Activated CD8-positive, alpha-beta T cell treated with anti-CD3 and anti-CD28 coated beads for 36 hours (primary cell): Measurements from ENCODE around the gene SLC26A2. TPM values are rescaled to one million over a fixed set of nuclear protein-coding genes. Genes with fewer than 3 reads are reported as not detected.

Experiments
- ATAC-seq: fragments of 200-7000 bp; cut with Tn5 transposase; one replicate; pipeline ENCODE4 v1.10.0; 2021; ENCODE audit warnings: mild to moderate bottlenecking, moderate library complexity
- CTCF ChIA-PET: fragments of 350-600 bp; sonication (Branson Sonifier 250); formaldehyde crosslinking; loops from one replicate; lab custom pipeline; 2021; ENCODE audit warnings: antibody characterized with exemption; lab: Charles Lee
- POLR2A ChIA-PET: fragments of 350-600 bp; sonication (Branson Sonifier 250); formaldehyde crosslinking; loops from one replicate; lab custom pipeline; 2021; ENCODE audit warnings: antibody characterized with exemption; lab: Charles Lee
- DNase-seq: peaks from one replicate; pipeline ENCODE4 v3.0.0-alpha.2; 2020
- H3K27ac Mint-ChIP-seq: one replicate; pipeline ENCODE4 v1.8.0; 2021; ENCODE audit warnings: mild to moderate bottlenecking, mixed read lengths
- H3K27me3 Mint-ChIP-seq: one replicate; pipeline ENCODE4 v1.8.0; 2021; ENCODE audit warnings: mixed read lengths
- H3K36me3 Mint-ChIP-seq: one replicate; pipeline ENCODE4 v1.8.0; 2021; ENCODE audit warnings: low read depth, mixed read lengths
- H3K4me1 Mint-ChIP-seq: one replicate; pipeline ENCODE4 v1.8.0; 2021; ENCODE audit warnings: low read depth, mixed read lengths
- H3K4me3 Mint-ChIP-seq: one replicate; pipeline ENCODE4 v1.8.0; 2021; ENCODE audit warnings: mild to moderate bottlenecking, moderate library complexity, mixed read lengths
- H3K9me3 Mint-ChIP-seq: one replicate; pipeline ENCODE4 v1.8.0; 2021; ENCODE audit warnings: mixed read lengths
- intact Hi-C: fragments of 100-400 bp; cut with micrococcal nuclease; formaldehyde crosslinking; loops from one replicate; pipeline ENCODE4 v1.10.0; 2022
- total RNA-seq, 2 experiments: library from RNA; stranded (reverse); gene quantifications; one replicate each; pipeline ENCODE4 v1.2.3, GENCODE V29; 2021
- TF ChIP-seq, protein P1 (sequence below): fragments of 200-600 bp; IDR thresholded peaks from one replicate; pipeline ENCODE4 v1.8.0; 2022; ENCODE audit warnings: antibody characterized with exemption, mild to moderate bottlenecking

The SLC26A2 gene
- total RNA-seq, 2 experiments from 2014 or later, result 5.0 to 5.3 TPM

GRCh38 chr5:149915392-149916260 is 44.9 kb upstream of the SLC26A2 start:
- CTCF ChIA-PET, result interaction anchor here (0.8 to 2.1 kb wide), 3 partner anchors 61 to 75 kb away, joined by 3 to 6 read pairs (median 3); no protein-coding TSS in a partner anchor
- DNase-seq (no peak), ATAC-seq (no peak)
- no peaks in the 10 kb centered on the region for H3K4me1 Mint-ChIP-seq
- no peaks in the 10 kb centered on the region for H3K9me3 Mint-ChIP-seq
- intact Hi-C loops, result no loop called here
- H3K27ac Mint-ChIP-seq, result no peak overlapping the region
- no peaks in the 10 kb centered on the region for H3K36me3 Mint-ChIP-seq
- H3K27me3 Mint-ChIP-seq, result peaks cover 14% of the 10 kb centered on the region
- POLR2A ChIA-PET, result no interaction called here
- H3K4me3 Mint-ChIP-seq, result no peak overlapping the region
- TF ChIP-seq, protein P1, sequence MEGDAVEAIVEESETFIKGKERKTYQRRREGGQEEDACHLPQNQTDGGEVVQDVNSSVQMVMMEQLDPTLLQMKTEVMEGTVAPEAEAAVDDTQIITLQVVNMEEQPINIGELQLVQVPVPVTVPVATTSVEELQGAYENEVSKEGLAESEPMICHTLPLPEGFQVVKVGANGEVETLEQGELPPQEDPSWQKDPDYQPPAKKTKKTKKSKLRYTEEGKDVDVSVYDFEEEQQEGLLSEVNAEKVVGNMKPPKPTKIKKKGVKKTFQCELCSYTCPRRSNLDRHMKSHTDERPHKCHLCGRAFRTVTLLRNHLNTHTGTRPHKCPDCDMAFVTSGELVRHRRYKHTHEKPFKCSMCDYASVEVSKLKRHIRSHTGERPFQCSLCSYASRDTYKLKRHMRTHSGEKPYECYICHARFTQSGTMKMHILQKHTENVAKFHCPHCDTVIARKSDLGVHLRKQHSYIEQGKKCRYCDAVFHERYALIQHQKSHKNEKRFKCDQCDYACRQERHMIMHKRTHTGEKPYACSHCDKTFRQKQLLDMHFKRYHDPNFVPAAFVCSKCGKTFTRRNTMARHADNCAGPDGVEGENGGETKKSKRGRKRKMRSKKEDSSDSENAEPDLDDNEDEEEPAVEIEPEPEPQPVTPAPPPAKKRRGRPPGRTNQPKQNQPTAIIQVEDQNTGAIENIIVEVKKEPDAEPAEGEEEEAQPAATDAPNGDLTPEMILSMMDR, result no peak

GRCh38 chr5:149916334-149917072 is 44.1 kb upstream of the SLC26A2 start:
- ATAC-seq, result no peak
- Mint-ChIP-seq H3K36me3 (no peaks in the 10 kb centered on the region), H3K9me3 (no peaks in the 10 kb centered on the region), H3K4me1 (no peaks in the 10 kb centered on the region), H3K27ac (no peak overlapping the region), H3K4me3 (no peak overlapping the region), H3K27me3 (peaks cover 9% of the 10 kb centered on the region)
- ChIA-PET CTCF (interaction anchor here (0.8 to 2.1 kb wide), 4 partner anchors 62 to 86 kb away, joined by 3 to 6 read pairs (median 3); no protein-coding TSS in a partner anchor), POLR2A (no interaction called here)
- intact Hi-C loops, result no loop called here
- no peak for DNase-seq
- TF ChIP-seq, protein P1, result no peak

DNA sequence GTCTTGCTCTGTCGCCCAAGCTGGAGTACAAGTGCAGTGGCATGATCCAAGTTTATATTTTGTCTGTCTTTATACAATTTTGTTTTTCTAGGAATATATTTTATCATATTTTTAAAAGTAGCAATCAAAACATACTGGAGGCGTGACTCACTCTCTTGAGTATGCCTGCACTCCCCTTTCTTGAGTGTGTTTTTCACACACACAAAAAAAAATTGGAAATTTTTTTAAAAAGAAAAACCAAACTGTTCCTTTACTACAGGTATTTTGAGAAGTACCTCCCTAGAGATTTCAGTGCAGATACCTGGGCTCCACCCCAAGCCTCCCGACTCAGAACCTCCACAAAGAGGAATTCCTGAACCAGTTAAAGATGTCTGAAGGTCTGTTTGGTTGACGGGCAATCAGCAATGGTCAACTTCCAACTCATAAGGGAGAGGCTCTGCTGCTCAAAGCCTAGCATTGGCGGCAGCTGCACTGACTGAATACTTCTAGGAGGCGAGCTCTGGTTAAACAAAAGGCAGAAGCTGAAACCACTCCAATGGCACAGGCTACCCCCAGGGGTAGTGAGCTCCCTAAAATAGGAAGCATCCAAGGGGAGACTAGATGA is 43.4 kb upstream of the SLC26A2 start:
- DNase-seq, result no peak
- Mint-ChIP-seq H3K4me1 (no peaks in the 10 kb centered on the region), H3K4me3 (no peak overlapping the region), H3K27me3 (peaks cover 7% of the 10 kb centered on the region), H3K36me3 (no peaks in the 10 kb centered on the region), H3K27ac (no peak overlapping the region), H3K9me3 (no peaks in the 10 kb centered on the region)
- ATAC-seq, result no peak
- ChIA-PET POLR2A (no interaction called here), CTCF (interaction anchor here (1.1 to 2.1 kb wide), 4 partner anchors 18 to 85 kb away, joined by 3 to 6 read pairs (median 3); no protein-coding TSS in a partner anchor)
- TF ChIP-seq, protein P1, result no peak
- intact Hi-C loops, result no loop called here

DNA sequence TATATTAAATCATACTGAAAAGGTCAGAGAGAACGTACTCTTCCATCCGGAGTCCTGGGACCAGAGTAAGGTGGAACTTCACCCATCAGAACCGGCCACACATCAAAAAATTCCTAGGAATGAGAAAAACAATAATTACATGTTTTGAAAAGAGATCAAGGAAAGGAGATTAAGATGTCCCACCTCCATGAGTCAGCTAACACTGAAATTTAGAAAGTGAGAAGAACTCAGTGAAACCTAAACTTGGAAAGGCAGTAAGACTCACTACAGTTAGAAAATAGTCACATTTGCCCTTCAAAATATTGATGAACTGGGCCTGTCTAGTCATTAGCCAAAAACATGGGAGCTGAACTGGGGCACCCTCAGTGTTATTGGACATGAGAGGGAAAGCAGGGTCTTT is 39.0 kb upstream of the SLC26A2 start:
- ATAC-seq, result no peak
- intact Hi-C loops, result no loop called here
- DNase-seq, result no peak
- Mint-ChIP-seq H3K27me3 (peaks cover 2% of the 10 kb centered on the region), H3K4me3 (no peak overlapping the region), H3K36me3 (no peaks in the 10 kb centered on the region), H3K27ac (no peak overlapping the region), H3K4me1 (no peaks in the 10 kb centered on the region), H3K9me3 (no peaks in the 10 kb centered on the region)
- ChIA-PET POLR2A (no interaction called here), CTCF (interaction anchor here (1.3 kb wide), 1 partner anchor 69 kb away, joined by 3 read pairs; no protein-coding TSS in a partner anchor)
- TF ChIP-seq, protein P1, result no peak
